Keratinocyte (primary cell): ENCODE results near the gene TWNK.

ENCODE experiments used
- CTCF ChIP-seq, 3 experiments: IDR thresholded peaks in 1 of 3; conservative IDR thresholded peaks in 1 of 3; optimal IDR thresholded peaks in 1 of 3; 2 replicates in 2 of 3; 3 replicates in 1 of 3; pipeline versions ENCODE3 to v1.5.1; 2011; ENCODE audit warnings: low read length in 3 of 3, mild to moderate bottlenecking in 3 of 3, moderate library complexity in 2 of 3, control low read depth in 1 of 3, inconsistent platforms in 1 of 3; ENCODE audit not compliant: insufficient read depth in 2 of 3; ENCODE audit errors: extremely low read depth in 1 of 3
- EZH2 ChIP-seq: IDR thresholded peaks from one replicate; pipeline ENCODE4 v1.6.1; 2012; ENCODE audit warnings: inconsistent platforms, mild to moderate bottlenecking, low read length, moderate library complexity

GRCh38 chr10:100996678-100997359 lies 9.5 kb downstream of the TWNK start:
- TF ChIP-seq CTCF (optimal IDR thresholded peaks at IDR 0.05 in 1 of 3, IDR thresholded peaks at IDR 0.05 in 1 of 3, conservative IDR thresholded peaks at IDR 0.05 in 1 of 3; ENCODE audit: extremely low read depth in 1 of 3, insufficient read depth in 2 of 3, low read length in 3 of 3) (no peak), EZH2 (no peak)
